Parathyroid adenoma (tissue), 2 donors: Measurements from ENCODE around the gene USP33.
"Not testable (repeated sequence)": the region's sequence is repeated elsewhere in the genome, so short reads cannot be mapped to it uniquely, and the experiment has no call there.

Experiments used
- H2AFZ ChIP-seq: fragments of 300-600 bp; sonication (generic); one replicate; pipeline ENCODE4 v1.7.0; 2017; ENCODE audit warnings: antibody characterized with exemption, mild to moderate bottlenecking
- H3K27ac ChIP-seq: fragments of 300-600 bp; sonication (generic); one replicate; pipeline ENCODE4 v1.7.0; 2017
- H3K27me3 ChIP-seq: fragments of 300-600 bp; sonication (generic); one replicate; pipeline ENCODE4 v1.7.0; 2017; ENCODE audit warnings: low read length; ENCODE audit not compliant: control insufficient read depth, insufficient read depth
- H3K36me3 ChIP-seq: fragments of 300-600 bp; sonication (generic); one replicate; pipeline ENCODE4 v1.7.0; 2017; ENCODE audit warnings: low read length; ENCODE audit not compliant: control insufficient read depth, insufficient read depth
- H3K4me1 ChIP-seq: fragments of 300-600 bp; sonication (generic); one replicate; pipeline ENCODE4 v1.7.0; 2017; ENCODE audit warnings: control low read depth
- H3K4me2 ChIP-seq: fragments of 300-600 bp; sonication (generic); one replicate; pipeline ENCODE4 v1.7.0; 2017; ENCODE audit warnings: low read length
- H3K4me3 ChIP-seq: fragments of 300-600 bp; sonication (generic); one replicate; pipeline ENCODE4 v1.7.0; 2017; ENCODE audit warnings: low read depth, low read length
- H3K79me2 ChIP-seq: fragments of 300-600 bp; sonication (generic); one replicate; pipeline ENCODE4 v1.7.0; 2017; ENCODE audit warnings: control low read depth
- H3K9ac ChIP-seq: fragments of 300-600 bp; sonication (generic); one replicate; pipeline ENCODE4 v1.7.0; 2017; ENCODE audit warnings: mild to moderate bottlenecking
- H3K9me3 ChIP-seq: fragments of 300-600 bp; sonication (generic); one replicate; pipeline ENCODE4 v1.7.0; 2017; ENCODE audit warnings: low read length; ENCODE audit not compliant: control insufficient read depth
- CTCF ChIP-seq: fragments of 300-600 bp; sonication (generic); IDR thresholded peaks from one replicate; pipeline ENCODE4 v1.7.0; 2017; ENCODE audit warnings: antibody characterized with exemption, mild to moderate bottlenecking
- donor health status: primary hyperparathyroidism.

Gene USP33

GRCh38 chr1:77796695-77797405, 37.2 kb upstream of the USP33 start:
- no peak for TF ChIP-seq CTCF
- Histone ChIP-seq H3K4me3 (no peak overlapping the region), H3K27me3 (no peaks in the 10 kb centered on the region), H3K36me3 (no peaks in the 10 kb centered on the region), H3K79me2 (no peaks in the 10 kb centered on the region), H3K27ac (no peak overlapping the region), H3K9ac (no peak overlapping the region), H2AFZ (no peak overlapping the region), H3K4me1 (no peaks in the 10 kb centered on the region), H3K4me2 (no peak overlapping the region), H3K9me3 (no peaks in the 10 kb centered on the region)

GRCh38 chr1:77794550-77794949, 34.9 kb upstream of the USP33 start:
- Histone ChIP-seq H3K4me1 (no peaks in the 10 kb centered on the region), H2AFZ (no peak overlapping the region), H3K9ac (no peak overlapping the region), H3K4me2 (no peak overlapping the region), H3K36me3 (no peaks in the 10 kb centered on the region), H3K4me3 (no peak overlapping the region), H3K27ac (no peak overlapping the region), H3K27me3 (no peaks in the 10 kb centered on the region), H3K9me3 (no peaks in the 10 kb centered on the region), H3K79me2 (no peaks in the 10 kb centered on the region)
- TF ChIP-seq CTCF = no peak

GRCh38 chr1:77786093-77786741, 26.6 kb upstream of the USP33 start:
- H3K4me1 ChIP-seq, H3K4me3 ChIP-seq, H2AFZ ChIP-seq: not testable (repeated sequence)

GRCh38 chr1:77783141-77783540, 23.5 kb upstream of the USP33 start:
- peaks cover 8% of the 10 kb centered on the region for H3K79me2 ChIP-seq
- H3K36me3 ChIP-seq = no peaks in the 10 kb centered on the region
- no peak for TF ChIP-seq CTCF
- no peak overlapping the region for H2AFZ ChIP-seq
- no peak overlapping the region for H3K27ac ChIP-seq
- H3K4me1 ChIP-seq = no peaks in the 10 kb centered on the region
- H3K9me3 ChIP-seq = no peaks in the 10 kb centered on the region
- no peak overlapping the region for H3K4me3 ChIP-seq
- no peak overlapping the region for H3K4me2 ChIP-seq
- no peak overlapping the region for H3K9ac ChIP-seq
- no peaks in the 10 kb centered on the region for H3K27me3 ChIP-seq

More at GRCh38 chr1:77786093-77786741, 26.6 kb upstream of the USP33 start:
- not testable (repeated sequence) for H3K4me2 ChIP-seq, H3K9ac ChIP-seq, H3K36me3 ChIP-seq, H3K79me2 ChIP-seq, H3K27me3 ChIP-seq, H3K9me3 ChIP-seq, H3K27ac ChIP-seq

- H3K27ac ChIP-seq = no peak overlapping the region
- peaks cover 6% of the 10 kb centered on the region for H3K79me2 ChIP-seq
- H3K9ac ChIP-seq = no peak overlapping the region
- no peak for TF ChIP-seq CTCF
- no peak overlapping the region for H2AFZ ChIP-seq
- H3K4me3 ChIP-seq = no peak overlapping the region
- H3K4me1 ChIP-seq = no peaks in the 10 kb centered on the region
- no peaks in the 10 kb centered on the region for H3K27me3 ChIP-seq
- no peak overlapping the region for H3K4me2 ChIP-seq
- H3K36me3 ChIP-seq = no peaks in the 10 kb centered on the region
- no peaks in the 10 kb centered on the region for H3K9me3 ChIP-seq
These were observed 22.0 kb upstream of the USP33 start for GRCh38 chr1:77781683-77782082.
